ENCODE measurements around the gene ZNF695.
"Not testable (repeated sequence)": the region's sequence is repeated elsewhere in the genome, so short reads cannot be mapped to it uniquely, and the experiment has no call there.

Gene ZNF695

DNA sequence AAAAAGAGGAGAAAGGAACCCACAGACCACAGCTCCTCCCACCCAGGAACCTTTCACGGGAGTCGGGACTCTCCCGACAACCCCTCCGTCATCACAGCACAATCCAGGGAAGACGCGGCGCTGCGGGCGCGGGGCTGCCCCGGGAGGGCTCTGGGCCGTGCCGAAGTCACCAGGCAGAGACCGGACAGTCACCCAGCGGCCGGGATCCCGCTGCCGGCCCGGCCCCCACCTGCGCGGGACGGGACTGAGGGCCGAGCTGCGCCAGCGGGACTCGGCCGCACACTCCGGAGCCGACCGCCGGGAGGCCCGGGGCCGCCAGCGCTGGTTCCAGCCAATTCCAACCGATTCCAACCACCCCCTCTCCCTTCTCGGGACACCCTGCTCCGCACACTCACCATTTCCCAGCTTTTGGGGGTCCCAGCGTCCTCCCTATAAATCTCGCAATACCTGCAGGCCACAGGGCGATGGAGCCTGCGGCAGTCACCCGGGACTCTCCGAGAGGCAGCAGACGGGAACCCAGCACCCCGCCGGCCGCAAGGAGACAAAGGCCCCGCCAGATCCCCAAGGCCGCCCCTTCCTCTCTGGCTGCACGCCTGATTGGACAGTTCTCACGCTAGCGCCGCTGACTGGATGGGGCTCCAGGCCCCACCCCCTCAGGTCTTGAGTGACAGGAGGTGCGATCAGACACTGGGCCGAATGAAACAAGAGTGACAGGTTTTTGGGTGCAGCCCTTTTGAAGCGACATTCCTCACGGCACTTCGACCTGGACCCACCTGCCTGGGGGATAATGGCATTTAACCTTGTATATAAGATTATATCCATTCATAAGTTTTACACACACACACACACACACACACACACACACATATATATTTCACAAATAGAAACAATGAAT is at the start of gene ZNF695:
TSS of gene ZNF695 (minus strand) at position 547 of the 895 bp plus-strand sequence. CDS start at position 398, 149 bp downstream.
- peaks cover 15% of the 10 kb centered on the region for H3K9me3 Mint-ChIP-seq
- H3K4me3 Mint-ChIP-seq: peak within 1 kb of the TSS; percentile 85
- H3K27ac Mint-ChIP-seq: peak within 1 kb of the TSS; percentile 76
- H3K27me3 Mint-ChIP-seq: peaks cover 44% of the 10 kb centered on the region
- peaks cover 11% of the 10 kb centered on the region for H3K4me1 Mint-ChIP-seq (ENCODE audit: low read depth)
- peaks cover 18% of the 10 kb centered on the region for H3K36me3 Mint-ChIP-seq (ENCODE audit: low read depth)

DNA sequence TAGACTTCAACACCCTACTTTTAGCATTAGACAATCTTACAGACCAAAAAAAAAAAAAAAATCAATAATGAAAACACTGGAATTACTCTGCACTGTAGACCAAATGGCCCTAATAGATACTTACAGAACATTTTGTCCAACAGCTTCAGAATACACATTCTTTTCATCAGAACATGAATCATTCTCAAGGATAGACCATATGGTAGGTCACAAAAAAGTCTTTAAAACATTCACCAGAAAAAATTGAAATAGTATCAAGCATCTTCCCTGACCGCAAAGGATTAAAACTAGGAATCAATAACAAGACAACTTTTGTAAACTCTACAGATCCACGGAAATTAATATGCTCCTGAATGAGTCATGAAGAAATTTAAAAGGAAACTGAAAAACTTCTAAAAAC is 48.2 kb upstream of the ZNF695 start:
- Mint-ChIP-seq H3K27me3 (no peaks in the 10 kb centered on the region), H3K36me3 (ENCODE audit: low read depth) (peaks cover 78% of the 10 kb centered on the region), H3K4me3 (no peak overlapping the region), H3K4me1 (ENCODE audit: low read depth) (peaks cover 13% of the 10 kb centered on the region), H3K27ac (no peak overlapping the region), H3K9me3 (peaks cover 51% of the 10 kb centered on the region)

DNA sequence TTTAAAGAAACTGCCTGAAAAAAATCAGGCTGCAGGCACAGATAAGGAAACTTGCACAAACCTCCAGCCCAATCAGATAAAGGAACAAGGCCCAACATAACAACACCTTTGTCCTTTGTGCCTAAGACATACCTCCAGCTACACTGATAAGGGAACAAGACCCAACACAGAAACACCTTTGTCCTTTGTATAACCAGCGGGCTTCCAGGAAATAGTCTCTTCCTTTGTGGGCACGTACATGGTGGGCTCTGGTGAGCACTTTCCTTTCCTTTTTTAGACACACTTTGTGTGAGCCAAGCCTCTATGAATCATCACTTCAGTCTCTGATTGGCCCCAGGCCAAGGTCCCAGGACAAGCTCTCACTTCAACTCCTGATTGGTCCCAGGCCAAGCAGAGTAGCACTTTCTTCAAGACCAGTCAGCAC is 47.1 kb upstream of the ZNF695 start:
- no peaks in the 10 kb centered on the region for H3K27me3 Mint-ChIP-seq
- H3K36me3 Mint-ChIP-seq (ENCODE audit: low read depth): peaks cover 78% of the 10 kb centered on the region
- H3K9me3 Mint-ChIP-seq: peaks cover 53% of the 10 kb centered on the region
- H3K4me3 Mint-ChIP-seq: no peak overlapping the region
- H3K4me1 Mint-ChIP-seq (ENCODE audit: low read depth): peaks cover 13% of the 10 kb centered on the region
- H3K27ac Mint-ChIP-seq: no peak overlapping the region

GRCh38 chr1:247047702-247048101 is 39.8 kb upstream of the ZNF695 start:
- Mint-ChIP-seq H3K27ac (no peak overlapping the region), H3K27me3 (no peaks in the 10 kb centered on the region), H3K9me3 (peaks cover 64% of the 10 kb centered on the region), H3K4me3 (no peak overlapping the region), H3K4me1 (ENCODE audit: low read depth) (no peaks in the 10 kb centered on the region), H3K36me3 (ENCODE audit: low read depth) (peaks cover 74% of the 10 kb centered on the region)

GRCh38 chr1:247047260-247047659 is 39.4 kb upstream of the ZNF695 start:
- H3K9me3 Mint-ChIP-seq: peaks cover 63% of the 10 kb centered on the region
- peaks cover 74% of the 10 kb centered on the region for H3K36me3 Mint-ChIP-seq (ENCODE audit: low read depth)
- H3K4me1 Mint-ChIP-seq (ENCODE audit: low read depth): no peaks in the 10 kb centered on the region
- no peak overlapping the region for H3K27ac Mint-ChIP-seq
- no peak overlapping the region for H3K4me3 Mint-ChIP-seq
- H3K27me3 Mint-ChIP-seq: no peaks in the 10 kb centered on the region

GRCh38 chr1:247043406-247043805 is 35.5 kb upstream of the ZNF695 start:
- no peak overlapping the region for H3K4me3 Mint-ChIP-seq
- no peaks in the 10 kb centered on the region for H3K4me1 Mint-ChIP-seq (ENCODE audit: low read depth)
- H3K27me3 Mint-ChIP-seq: no peaks in the 10 kb centered on the region
- H3K9me3 Mint-ChIP-seq: peaks cover 53% of the 10 kb centered on the region
- H3K36me3 Mint-ChIP-seq (ENCODE audit: low read depth): peaks cover 85% of the 10 kb centered on the region
- H3K27ac Mint-ChIP-seq: no peak overlapping the region

DNA sequence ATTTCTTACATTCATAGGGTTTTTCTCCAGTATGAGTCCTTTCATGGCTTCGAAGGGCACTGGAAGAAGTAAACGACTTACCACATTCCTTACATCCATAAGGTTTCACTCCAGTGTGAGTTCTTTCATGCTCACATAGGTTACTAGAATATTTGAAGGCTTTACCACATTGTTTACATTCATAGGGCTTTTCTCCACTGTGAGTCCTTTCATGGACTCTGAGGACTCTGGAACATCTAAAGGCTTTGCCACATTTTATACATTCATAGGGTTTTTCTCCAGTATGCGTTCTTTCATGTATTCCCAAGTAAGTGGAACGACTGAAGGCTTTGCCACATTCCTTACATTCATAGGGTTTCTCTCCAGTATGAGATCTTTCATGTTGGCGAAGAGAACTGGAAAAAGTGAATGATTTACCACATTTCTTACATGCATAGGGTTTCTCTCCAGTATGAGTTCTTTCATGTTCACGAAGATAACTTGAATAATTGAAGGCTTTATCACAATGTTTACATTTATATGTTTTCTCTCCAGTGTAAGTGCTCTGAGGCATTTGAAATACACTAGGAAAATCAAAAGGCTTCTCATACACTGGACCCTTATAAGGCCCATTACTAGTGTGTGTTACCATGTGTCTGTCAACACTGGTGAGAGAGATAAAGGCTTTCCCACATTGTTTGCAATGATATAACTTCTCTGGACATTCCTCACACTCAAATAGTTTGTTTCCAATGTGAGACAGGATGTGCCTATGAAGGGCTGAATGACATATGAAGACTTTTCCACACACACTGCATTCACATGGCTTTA is 29.9 kb upstream of the ZNF695 start:
- Mint-ChIP-seq H3K4me1 (ENCODE audit: low read depth) (no peaks in the 10 kb centered on the region), H3K9me3 (peaks cover 56% of the 10 kb centered on the region), H3K27me3 (no peaks in the 10 kb centered on the region), H3K27ac (no peak overlapping the region), H3K36me3 (ENCODE audit: low read depth) (peaks cover 91% of the 10 kb centered on the region), H3K4me3 (no peak overlapping the region)

GRCh38 chr1:247032306-247032705 is 24.4 kb upstream of the ZNF695 start:
- not testable (repeated sequence) for H3K4me3 Mint-ChIP-seq; H3K4me1 Mint-ChIP-seq (ENCODE audit: low read depth); H3K27ac Mint-ChIP-seq; H3K27me3 Mint-ChIP-seq
- Mint-ChIP-seq H3K9me3 (peaks cover 51% of the 10 kb centered on the region), H3K36me3 (ENCODE audit: low read depth) (peaks cover 51% of the 10 kb centered on the region)

GRCh38 chr1:247024658-247025057 is 16.8 kb upstream of the ZNF695 start:
- H3K27me3 Mint-ChIP-seq; H3K4me1 Mint-ChIP-seq (ENCODE audit: low read depth); H3K27ac Mint-ChIP-seq; H3K4me3 Mint-ChIP-seq: not testable (repeated sequence)
- H3K36me3 Mint-ChIP-seq (ENCODE audit: low read depth): peaks cover 15% of the 10 kb centered on the region
- peaks cover 38% of the 10 kb centered on the region for H3K9me3 Mint-ChIP-seq

DNA sequence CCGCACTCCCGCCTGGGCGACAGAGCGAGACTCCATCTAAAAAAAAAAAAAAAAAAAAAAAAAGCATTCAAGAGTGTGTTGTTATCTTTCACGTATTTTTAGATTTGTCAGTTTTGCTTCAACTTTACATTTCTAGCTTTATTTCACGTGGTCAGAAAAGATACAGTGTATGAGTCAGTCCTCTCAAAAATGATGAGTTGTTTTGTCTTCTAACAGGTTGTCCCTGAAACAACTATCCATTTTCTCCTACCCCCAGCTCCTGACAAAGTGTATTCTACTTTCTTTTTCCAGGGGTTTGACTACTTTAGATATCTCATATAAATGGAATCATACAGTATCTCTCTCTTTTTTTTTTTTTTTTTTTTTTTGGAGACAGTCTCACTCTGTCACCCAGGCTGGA is 5.5 kb upstream of the ZNF695 start:
- peaks cover under 1% of the 10 kb centered on the region for H3K4me1 Mint-ChIP-seq (ENCODE audit: low read depth)
- no peak overlapping the region for H3K27ac Mint-ChIP-seq
- H3K9me3 Mint-ChIP-seq: peaks cover 13% of the 10 kb centered on the region
- H3K36me3 Mint-ChIP-seq (ENCODE audit: low read depth): peaks cover 3% of the 10 kb centered on the region
- H3K4me3 Mint-ChIP-seq: no peak overlapping the region
- peaks cover 14% of the 10 kb centered on the region for H3K27me3 Mint-ChIP-seq

- H3K4me3 Mint-ChIP-seq: no peak overlapping the region
- H3K4me1 Mint-ChIP-seq (ENCODE audit: low read depth): peaks cover 11% of the 10 kb centered on the region
- peaks cover 39% of the 10 kb centered on the region for H3K27me3 Mint-ChIP-seq
- H3K36me3 Mint-ChIP-seq (ENCODE audit: low read depth): peaks cover 18% of the 10 kb centered on the region
- H3K9me3 Mint-ChIP-seq: peaks cover 11% of the 10 kb centered on the region
- no peak overlapping the region for H3K27ac Mint-ChIP-seq
Observed at GRCh38 chr1:247008406-247008799, 546 bp upstream of the ZNF695 start.

DNA sequence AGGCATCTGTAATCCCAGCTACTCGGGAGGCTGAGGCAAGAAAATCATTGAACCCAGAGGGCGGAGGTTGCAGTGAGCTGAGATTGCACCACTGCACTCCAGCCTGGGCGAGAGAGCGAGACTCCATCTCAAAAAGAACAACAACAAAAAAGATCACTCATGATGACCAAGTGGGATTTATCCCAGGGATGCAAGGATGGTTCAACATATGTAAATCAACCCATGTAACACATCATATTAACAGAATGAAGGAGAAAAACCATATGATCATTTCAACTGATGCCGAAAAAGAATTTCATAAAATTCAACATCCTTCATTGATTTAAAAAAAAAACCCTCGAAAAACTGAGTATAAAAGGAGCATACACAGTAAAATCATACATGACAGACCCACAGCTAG is 3.8 kb downstream of the ZNF695 start:
- Mint-ChIP-seq H3K9me3 (peaks cover 27% of the 10 kb centered on the region), H3K36me3 (ENCODE audit: low read depth) (peaks cover 32% of the 10 kb centered on the region), H3K4me1 (ENCODE audit: low read depth) (peaks cover 11% of the 10 kb centered on the region)

DNA sequence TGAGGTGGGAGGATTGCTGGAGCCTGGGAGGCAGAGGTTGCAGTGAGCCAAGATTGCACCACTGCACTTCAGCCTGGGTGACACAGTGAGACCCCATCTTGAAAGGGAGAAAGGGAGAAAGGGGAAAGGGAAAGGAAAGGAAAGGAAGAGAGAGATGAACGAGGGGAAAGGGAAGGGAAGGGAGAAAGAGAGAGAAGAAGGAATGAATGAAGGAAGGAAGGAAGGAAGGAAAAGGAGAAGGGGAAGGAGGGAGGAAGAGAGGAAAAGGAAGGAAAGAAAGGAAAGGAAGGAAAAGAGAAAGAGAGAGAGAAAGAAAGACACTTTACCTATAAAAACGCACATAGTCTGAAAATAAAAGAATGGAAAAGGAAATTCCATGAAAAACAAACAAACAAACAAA is 18.0 kb downstream of the ZNF695 start:
- Mint-ChIP-seq H3K4me1 (ENCODE audit: low read depth) (no peaks in the 10 kb centered on the region), H3K36me3 (ENCODE audit: low read depth) (peaks cover 68% of the 10 kb centered on the region), H3K9me3 (peaks cover 65% of the 10 kb centered on the region), H3K27ac (no peak overlapping the region), H3K4me3 (no peak overlapping the region), H3K27me3 (no peaks in the 10 kb centered on the region)

More for the DNA sequence above, 3.8 kb downstream of the ZNF695 start:
- not testable (repeated sequence) for H3K4me3 Mint-ChIP-seq, H3K27ac Mint-ChIP-seq
- peaks cover 58% of the 10 kb centered on the region for H3K27me3 Mint-ChIP-seq

DNA sequence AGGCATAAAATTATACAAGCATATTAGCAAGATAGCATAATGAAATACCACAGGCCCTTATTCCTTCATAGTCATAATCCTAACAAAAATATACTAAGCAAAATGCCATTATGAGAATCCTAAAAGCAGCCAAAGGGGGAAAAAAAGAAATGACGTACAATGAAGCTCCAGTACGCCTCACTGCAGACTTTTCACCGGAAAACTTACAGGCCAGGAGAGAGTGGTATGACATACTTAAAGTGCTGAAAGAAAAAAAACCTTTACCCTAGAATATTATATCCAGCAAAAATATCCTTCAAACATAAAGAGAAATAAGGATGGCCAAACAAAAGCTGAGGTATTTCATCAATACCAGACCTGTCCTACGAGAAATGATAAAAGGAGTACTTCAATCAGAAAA is 19.5 kb downstream of the ZNF695 start:
- no peaks in the 10 kb centered on the region for H3K4me1 Mint-ChIP-seq (ENCODE audit: low read depth)
- no peak overlapping the region for H3K4me3 Mint-ChIP-seq
- no peak overlapping the region for H3K27ac Mint-ChIP-seq
- H3K36me3 Mint-ChIP-seq (ENCODE audit: low read depth): peaks cover 72% of the 10 kb centered on the region
- no peaks in the 10 kb centered on the region for H3K27me3 Mint-ChIP-seq
- H3K9me3 Mint-ChIP-seq: peaks cover 67% of the 10 kb centered on the region

DNA sequence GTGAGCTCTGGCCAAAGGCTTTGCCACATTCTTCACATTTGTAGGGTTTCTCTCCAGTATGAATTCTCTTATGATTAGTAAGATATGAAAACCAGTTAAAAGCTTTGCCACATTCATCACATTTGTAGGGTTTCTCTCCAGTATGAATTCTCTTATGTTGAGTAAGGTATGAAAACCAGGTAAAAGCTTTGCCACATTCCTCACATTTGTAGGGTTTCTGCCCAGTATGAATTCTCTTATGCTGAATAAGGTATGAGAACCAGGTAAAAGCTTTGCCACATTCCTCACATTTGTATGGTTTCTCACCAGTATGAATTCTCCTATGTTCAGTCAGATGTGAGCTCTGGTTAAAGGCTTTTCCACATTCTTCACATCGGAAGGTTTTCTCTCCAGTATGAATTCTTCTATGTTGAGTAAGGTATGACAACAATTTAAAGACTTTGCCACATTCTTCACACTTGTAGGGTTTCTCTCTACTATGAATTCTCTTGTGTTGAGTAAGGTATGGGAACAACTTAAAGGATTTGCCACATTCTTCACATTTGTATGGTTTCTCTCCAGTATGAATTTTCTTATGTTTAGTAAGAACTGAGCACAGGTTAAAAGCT is 20.7 kb downstream of the ZNF695 start:
- H3K9me3 Mint-ChIP-seq: peaks cover 61% of the 10 kb centered on the region
- H3K36me3 Mint-ChIP-seq (ENCODE audit: low read depth): peaks cover 74% of the 10 kb centered on the region
- no peaks in the 10 kb centered on the region for H3K4me1 Mint-ChIP-seq (ENCODE audit: low read depth)
- H3K27ac Mint-ChIP-seq: no peak overlapping the region
- H3K27me3 Mint-ChIP-seq: no peaks in the 10 kb centered on the region
- H3K4me3 Mint-ChIP-seq: no peak overlapping the region

All from stimulated activated naive CD8-positive, alpha-beta T cell treated with anti-CD3 and anti-CD28 coated beads, Interleukin-15, Interleukin-2, amounts not matched to agents 100 ng/mL and 50 ng/mL, for 24 hours (primary cell).